GM23338 (cell line): Measurements from ENCODE around the gene YOD1. TPM values are rescaled to one million over a fixed set of nuclear protein-coding genes. Genes with fewer than 3 reads are reported as not detected.

Experiments used
- ATAC-seq: fragments of 200-7000 bp; cut with Tn5 transposase; 3 replicates; pipeline ENCODE4 v1.9.1; 2020
- DNase-seq: peaks from one replicate; pipeline ENCODE4 v3.0.0-alpha.2; 2015; ENCODE audit warnings: low spot score
- H2AFZ ChIP-seq: fragments of 200-600 bp; sonication (generic); 2 replicates; pipeline ENCODE4 v1.8.0; 2016; ENCODE audit warnings: antibody characterized with exemption, mild to moderate bottlenecking, moderate library complexity
- H3F3A ChIP-seq: fragments of 200-600 bp; sonication (generic); replicated peaks from 2 replicates; pipeline ENCODE4 v1.8.0; 2017; ENCODE audit warnings: antibody characterized with exemption, mixed run types, low read depth
- H3K27ac ChIP-seq: fragments of 200-600 bp; sonication (generic); 2 replicates; pipeline ENCODE4 v1.6.1; 2016; ENCODE audit warnings: low read depth
- H3K27me3 ChIP-seq: fragments of 200-600 bp; sonication (generic); 2 replicates; pipeline ENCODE4 v1.8.0; 2016; ENCODE audit warnings: mild to moderate bottlenecking, mixed run types, moderate library complexity; ENCODE audit not compliant: insufficient read depth
- H3K36me3 ChIP-seq: fragments of 200-600 bp; sonication (generic); 2 replicates; pipeline ENCODE4 v1.8.0; 2016; ENCODE audit warnings: mild to moderate bottlenecking; ENCODE audit not compliant: insufficient read depth
- H3K4me1 ChIP-seq: fragments of 200-600 bp; sonication (generic); 2 replicates; pipeline ENCODE4 v1.8.0; 2016; ENCODE audit warnings: mild to moderate bottlenecking, moderate library complexity; ENCODE audit not compliant: insufficient read depth
- H3K4me2 ChIP-seq: fragments of 200-600 bp; sonication (generic); 2 replicates; pipeline ENCODE4 v1.7.1; 2017; ENCODE audit warnings: mixed run types
- H3K4me3 ChIP-seq: fragments of 200-600 bp; sonication (generic); 2 replicates; pipeline ENCODE4 v1.6.1; 2016; ENCODE audit warnings: mixed run types
- H3K79me2 ChIP-seq: fragments of 200-600 bp; sonication (generic); replicated peaks from 2 replicates; pipeline ENCODE4 v1.8.0; 2017; ENCODE audit warnings: mild to moderate bottlenecking; ENCODE audit not compliant: insufficient read depth
- H3K9me2 ChIP-seq: fragments of 200-600 bp; sonication (generic); 2 replicates; pipeline ENCODE4 v1.8.0; 2017; ENCODE audit not compliant: insufficient read depth
- H4K20me1 ChIP-seq: fragments of 200-600 bp; sonication (generic); replicated peaks from 2 replicates; pipeline ENCODE4 v1.8.0; 2017; ENCODE audit warnings: mild to moderate bottlenecking; ENCODE audit not compliant: insufficient read depth
- H3K27ac Mint-ChIP-seq: 2 replicates; pipeline ENCODE4 v1.8.0; 2020; ENCODE audit warnings: inconsistent platforms, mild to moderate bottlenecking, moderate library complexity, mixed read lengths
- H3K27me3 Mint-ChIP-seq: 3 replicates; pipeline ENCODE4 v1.8.0; 2022; ENCODE audit warnings: low read depth, mild to moderate bottlenecking, moderate library complexity, mixed read lengths, inconsistent platforms; ENCODE audit not compliant: insufficient read depth, poor library complexity
- H3K36me3 Mint-ChIP-seq: 3 replicates; pipeline ENCODE4 v1.8.0; 2021; ENCODE audit warnings: low read depth, mild to moderate bottlenecking, inconsistent platforms, moderate library complexity, mixed read lengths
- H3K4me1 Mint-ChIP-seq: 3 replicates; pipeline ENCODE4 v1.8.0; 2020; ENCODE audit warnings: mild to moderate bottlenecking, inconsistent platforms, mixed read lengths
- H3K4me3 Mint-ChIP-seq: 3 replicates; pipeline ENCODE4 v1.8.0; 2021; ENCODE audit warnings: moderate library complexity, mild to moderate bottlenecking, inconsistent platforms, mixed read lengths
- H3K9me3 Mint-ChIP-seq: 3 replicates; pipeline ENCODE4 v1.8.0; 2020; ENCODE audit warnings: moderate library complexity, mild to moderate bottlenecking, inconsistent platforms, mixed read lengths
- CREB1 ChIP-seq: fragments of 250-450 bp; sonication (Bioruptor Pico); IDR thresholded peaks from 2 replicates; pipeline ENCODE4 v1.5.0; 2020; ENCODE audit warnings: low read depth, mild to moderate bottlenecking, moderate library complexity
- EZH2 ChIP-seq: fragments of 200-600 bp; sonication (generic); IDR thresholded peaks from one replicate; pipeline ENCODE4 v1.8.0; 2017; ENCODE audit warnings: antibody characterized with exemption, mild to moderate bottlenecking, low read depth; ENCODE audit not compliant: unreplicated experiment
- JUNB ChIP-seq: IDR thresholded peaks from one replicate; pipeline ENCODE4 v1.6.1; 2016; ENCODE audit warnings: antibody characterized with exemption; ENCODE audit not compliant: unreplicated experiment
- NANOG ChIP-seq: IDR thresholded peaks from 2 replicates; pipeline ENCODE4 v1.6.1; 2016; ENCODE audit warnings: antibody characterized with exemption, borderline replicate concordance
- STAT1 ChIP-seq: IDR thresholded peaks from one replicate; pipeline ENCODE4 v1.6.1; 2016; ENCODE audit warnings: antibody characterized with exemption; ENCODE audit not compliant: unreplicated experiment
- polyA plus RNA-seq: library from polyadenylated mRNA; unstranded; fragments of >200 nt; fragmentation: Nextera tagmentation; extraction: Ambion mirVana; gene quantifications from 2 replicates; pipeline ENCODE4 v1.2.1, GENCODE V29; 2016
- total RNA-seq: library from RNA; depleted of rRNA; stranded (reverse); fragments of >200 nt; shearing (Covaris generic); gene quantifications from 2 replicates; pipeline ENCODE4 v1.2.3, GENCODE V29; 2014
- TF ChIP-seq, protein P1 (sequence below): fragments of 250-450 bp; sonication (Bioruptor Pico); IDR thresholded peaks from 2 replicates; pipeline ENCODE4 v1.5.0; 2020; ENCODE audit warnings: mild to moderate bottlenecking, moderate library complexity
- TF ChIP-seq, protein P2 (sequence below): IDR thresholded peaks from one replicate; pipeline ENCODE4 v1.6.1; 2018; ENCODE audit warnings: antibody characterized with exemption; ENCODE audit not compliant: unreplicated experiment
- TF ChIP-seq, protein P3 (sequence below): IDR thresholded peaks from 2 replicates; pipeline ENCODE4 v1.6.1; 2016; ENCODE audit warnings: antibody characterized with exemption

The YOD1 gene
- total and polyA plus RNA-seq, 2 experiments from 2014 or later: 4.6 to 21.9 TPM

- Mint-ChIP-seq H3K4me3 (no peak overlapping the region), H3K36me3 (no peaks in the 10 kb centered on the region), H3K27ac (no peak overlapping the region), H3K27me3 (no peaks in the 10 kb centered on the region), H3K4me1 (peaks cover 10% of the 10 kb centered on the region), H3K9me3 (no peaks in the 10 kb centered on the region)
- TF ChIP-seq, protein P1, sequence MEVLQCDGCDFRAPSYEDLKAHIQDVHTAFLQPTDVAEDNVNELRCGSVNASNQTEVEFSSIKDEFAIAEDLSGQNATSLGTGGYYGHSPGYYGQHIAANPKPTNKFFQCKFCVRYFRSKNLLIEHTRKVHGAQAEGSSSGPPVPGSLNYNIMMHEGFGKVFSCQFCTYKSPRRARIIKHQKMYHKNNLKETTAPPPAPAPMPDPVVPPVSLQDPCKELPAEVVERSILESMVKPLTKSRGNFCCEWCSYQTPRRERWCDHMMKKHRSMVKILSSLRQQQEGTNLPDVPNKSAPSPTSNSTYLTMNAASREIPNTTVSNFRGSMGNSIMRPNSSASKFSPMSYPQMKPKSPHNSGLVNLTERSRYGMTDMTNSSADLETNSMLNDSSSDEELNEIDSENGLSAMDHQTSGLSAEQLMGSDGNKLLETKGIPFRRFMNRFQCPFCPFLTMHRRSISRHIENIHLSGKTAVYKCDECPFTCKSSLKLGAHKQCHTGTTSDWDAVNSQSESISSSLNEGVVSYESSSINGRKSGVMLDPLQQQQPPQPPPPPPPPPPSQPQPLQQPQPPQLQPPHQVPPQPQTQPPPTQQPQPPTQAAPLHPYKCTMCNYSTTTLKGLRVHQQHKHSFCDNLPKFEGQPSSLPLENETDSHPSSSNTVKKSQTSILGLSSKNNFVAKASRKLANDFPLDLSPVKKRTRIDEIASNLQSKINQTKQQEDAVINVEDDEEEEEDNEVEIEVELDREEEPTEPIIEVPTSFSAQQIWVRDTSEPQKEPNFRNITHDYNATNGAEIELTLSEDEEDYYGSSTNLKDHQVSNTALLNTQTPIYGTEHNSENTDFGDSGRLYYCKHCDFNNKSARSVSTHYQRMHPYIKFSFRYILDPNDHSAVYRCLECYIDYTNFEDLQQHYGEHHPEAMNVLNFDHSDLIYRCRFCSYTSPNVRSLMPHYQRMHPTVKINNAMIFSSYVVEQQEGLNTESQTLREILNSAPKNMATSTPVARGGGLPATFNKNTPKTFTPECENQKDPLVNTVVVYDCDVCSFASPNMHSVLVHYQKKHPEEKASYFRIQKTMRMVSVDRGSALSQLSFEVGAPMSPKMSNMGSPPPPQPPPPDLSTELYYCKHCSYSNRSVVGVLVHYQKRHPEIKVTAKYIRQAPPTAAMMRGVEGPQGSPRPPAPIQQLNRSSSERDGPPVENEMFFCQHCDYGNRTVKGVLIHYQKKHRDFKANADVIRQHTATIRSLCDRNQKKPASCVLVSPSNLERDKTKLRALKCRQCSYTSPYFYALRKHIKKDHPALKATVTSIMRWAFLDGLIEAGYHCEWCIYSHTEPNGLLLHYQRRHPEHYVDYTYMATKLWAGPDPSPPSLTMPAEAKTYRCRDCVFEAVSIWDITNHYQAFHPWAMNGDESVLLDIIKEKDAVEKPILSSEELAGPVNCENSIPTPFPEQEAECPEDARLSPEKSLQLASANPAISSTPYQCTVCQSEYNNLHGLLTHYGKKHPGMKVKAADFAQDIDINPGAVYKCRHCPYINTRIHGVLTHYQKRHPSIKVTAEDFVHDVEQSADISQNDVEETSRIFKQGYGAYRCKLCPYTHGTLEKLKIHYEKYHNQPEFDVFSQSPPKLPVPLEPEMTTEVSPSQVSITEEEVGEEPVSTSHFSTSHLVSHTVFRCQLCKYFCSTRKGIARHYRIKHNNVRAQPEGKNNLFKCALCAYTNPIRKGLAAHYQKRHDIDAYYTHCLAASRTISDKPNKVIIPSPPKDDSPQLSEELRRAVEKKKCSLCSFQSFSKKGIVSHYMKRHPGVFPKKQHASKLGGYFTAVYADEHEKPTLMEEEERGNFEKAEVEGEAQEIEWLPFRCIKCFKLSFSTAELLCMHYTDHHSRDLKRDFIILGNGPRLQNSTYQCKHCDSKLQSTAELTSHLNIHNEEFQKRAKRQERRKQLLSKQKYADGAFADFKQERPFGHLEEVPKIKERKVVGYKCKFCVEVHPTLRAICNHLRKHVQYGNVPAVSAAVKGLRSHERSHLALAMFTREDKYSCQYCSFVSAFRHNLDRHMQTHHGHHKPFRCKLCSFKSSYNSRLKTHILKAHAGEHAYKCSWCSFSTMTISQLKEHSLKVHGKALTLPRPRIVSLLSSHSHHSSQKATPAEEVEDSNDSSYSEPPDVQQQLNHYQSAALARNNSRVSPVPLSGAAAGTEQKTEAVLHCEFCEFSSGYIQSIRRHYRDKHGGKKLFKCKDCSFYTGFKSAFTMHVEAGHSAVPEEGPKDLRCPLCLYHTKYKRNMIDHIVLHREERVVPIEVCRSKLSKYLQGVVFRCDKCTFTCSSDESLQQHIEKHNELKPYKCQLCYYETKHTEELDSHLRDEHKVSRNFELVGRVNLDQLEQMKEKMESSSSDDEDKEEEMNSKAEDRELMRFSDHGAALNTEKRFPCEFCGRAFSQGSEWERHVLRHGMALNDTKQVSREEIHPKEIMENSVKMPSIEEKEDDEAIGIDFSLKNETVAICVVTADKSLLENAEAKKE (CRISPR knock-in tag): no peak
- TF ChIP-seq CREB1 (CRISPR knock-in tag): no peak
- TF ChIP-seq NANOG: no peak
- no peak for TF ChIP-seq STAT1
- TF ChIP-seq, protein P2, sequence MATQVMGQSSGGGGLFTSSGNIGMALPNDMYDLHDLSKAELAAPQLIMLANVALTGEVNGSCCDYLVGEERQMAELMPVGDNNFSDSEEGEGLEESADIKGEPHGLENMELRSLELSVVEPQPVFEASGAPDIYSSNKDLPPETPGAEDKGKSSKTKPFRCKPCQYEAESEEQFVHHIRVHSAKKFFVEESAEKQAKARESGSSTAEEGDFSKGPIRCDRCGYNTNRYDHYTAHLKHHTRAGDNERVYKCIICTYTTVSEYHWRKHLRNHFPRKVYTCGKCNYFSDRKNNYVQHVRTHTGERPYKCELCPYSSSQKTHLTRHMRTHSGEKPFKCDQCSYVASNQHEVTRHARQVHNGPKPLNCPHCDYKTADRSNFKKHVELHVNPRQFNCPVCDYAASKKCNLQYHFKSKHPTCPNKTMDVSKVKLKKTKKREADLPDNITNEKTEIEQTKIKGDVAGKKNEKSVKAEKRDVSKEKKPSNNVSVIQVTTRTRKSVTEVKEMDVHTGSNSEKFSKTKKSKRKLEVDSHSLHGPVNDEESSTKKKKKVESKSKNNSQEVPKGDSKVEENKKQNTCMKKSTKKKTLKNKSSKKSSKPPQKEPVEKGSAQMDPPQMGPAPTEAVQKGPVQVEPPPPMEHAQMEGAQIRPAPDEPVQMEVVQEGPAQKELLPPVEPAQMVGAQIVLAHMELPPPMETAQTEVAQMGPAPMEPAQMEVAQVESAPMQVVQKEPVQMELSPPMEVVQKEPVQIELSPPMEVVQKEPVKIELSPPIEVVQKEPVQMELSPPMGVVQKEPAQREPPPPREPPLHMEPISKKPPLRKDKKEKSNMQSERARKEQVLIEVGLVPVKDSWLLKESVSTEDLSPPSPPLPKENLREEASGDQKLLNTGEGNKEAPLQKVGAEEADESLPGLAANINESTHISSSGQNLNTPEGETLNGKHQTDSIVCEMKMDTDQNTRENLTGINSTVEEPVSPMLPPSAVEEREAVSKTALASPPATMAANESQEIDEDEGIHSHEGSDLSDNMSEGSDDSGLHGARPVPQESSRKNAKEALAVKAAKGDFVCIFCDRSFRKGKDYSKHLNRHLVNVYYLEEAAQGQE: no peak
- TF ChIP-seq JUNB: no peak
- TF ChIP-seq, protein P3, sequence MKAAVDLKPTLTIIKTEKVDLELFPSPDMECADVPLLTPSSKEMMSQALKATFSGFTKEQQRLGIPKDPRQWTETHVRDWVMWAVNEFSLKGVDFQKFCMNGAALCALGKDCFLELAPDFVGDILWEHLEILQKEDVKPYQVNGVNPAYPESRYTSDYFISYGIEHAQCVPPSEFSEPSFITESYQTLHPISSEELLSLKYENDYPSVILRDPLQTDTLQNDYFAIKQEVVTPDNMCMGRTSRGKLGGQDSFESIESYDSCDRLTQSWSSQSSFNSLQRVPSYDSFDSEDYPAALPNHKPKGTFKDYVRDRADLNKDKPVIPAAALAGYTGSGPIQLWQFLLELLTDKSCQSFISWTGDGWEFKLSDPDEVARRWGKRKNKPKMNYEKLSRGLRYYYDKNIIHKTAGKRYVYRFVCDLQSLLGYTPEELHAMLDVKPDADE: no peak
- no peak for TF ChIP-seq EZH2
- Histone ChIP-seq H3K27me3 (no peaks in the 10 kb centered on the region), H3K9me2 (no peaks in the 10 kb centered on the region), H2AFZ (no peak overlapping the region), H3K79me2 (no peaks in the 10 kb centered on the region), H4K20me1 (no peaks in the 10 kb centered on the region), H3K27ac (no peak overlapping the region), H3K36me3 (no peaks in the 10 kb centered on the region), H3K4me1 (no peaks in the 10 kb centered on the region), H3F3A (no peaks in the 10 kb centered on the region), H3K4me3 (no peak overlapping the region), H3K4me2 (no peak overlapping the region)
- ATAC-seq (no peak), DNase-seq (no peak)
Measured at GRCh38 chr1:207089627-207090355, 38.8 kb upstream of the YOD1 start.
